ENCODE measurements around the gene CREM. TPM values are rescaled to one million over a fixed set of nuclear protein-coding genes. Genes with fewer than 3 reads are reported as not detected.

The CREM gene
- total RNA-seq, 1 experiment from 2014 or later = 38.8 TPM

DNA sequence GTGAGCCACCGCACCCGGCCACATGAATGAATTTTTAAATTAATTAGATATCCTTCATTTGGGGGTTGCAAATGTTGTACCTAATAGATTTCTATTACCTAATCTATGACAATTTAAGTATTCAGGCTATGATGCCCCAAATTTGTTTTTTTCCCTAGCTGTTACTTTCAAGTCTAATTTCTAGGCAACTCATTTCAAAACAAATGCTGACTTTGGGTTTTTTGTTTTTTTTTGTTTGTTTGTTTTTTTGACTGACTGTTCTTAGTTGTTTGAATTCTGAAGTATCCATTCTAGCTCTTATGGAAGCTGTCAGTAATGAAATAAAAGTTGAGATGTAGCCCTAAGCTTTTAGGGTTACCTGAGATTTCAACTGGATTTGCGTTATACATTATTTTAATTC lies 62.3 kb downstream of the CREM start:
- Histone ChIP-seq H3K4me3 (ENCODE audit: low read length) (no peak overlapping the region), H2AFZ (ENCODE audit: low read length) (no peak overlapping the region), H4K20me1 (ENCODE audit: insufficient read depth, low read depth, low read length) (no peaks in the 10 kb centered on the region), H3K27me3 (ENCODE audit: low read length) (no peaks in the 10 kb centered on the region), H3K79me2 (ENCODE audit: low read length) (no peaks in the 10 kb centered on the region), H3K36me3 (ENCODE audit: insufficient read depth, low read length) (no peaks in the 10 kb centered on the region), H3K9ac (ENCODE audit: low read length) (no peak overlapping the region), H3K4me2 (ENCODE audit: low read depth, low read length, poor library complexity, severe bottlenecking) (no peak overlapping the region), H3K9me3 (ENCODE audit: low read length) (no peaks in the 10 kb centered on the region), H3K9me2 (replicated peaks; ENCODE audit: insufficient read depth, low read length) (no peaks in the 10 kb centered on the region), H3K27ac (ENCODE audit: low read length) (no peak overlapping the region), H3K4me1 (ENCODE audit: low read length) (peaks cover 4% of the 10 kb centered on the region; the same call in 1 of the 2 replicates)
- DNase-seq = no peak

DNA sequence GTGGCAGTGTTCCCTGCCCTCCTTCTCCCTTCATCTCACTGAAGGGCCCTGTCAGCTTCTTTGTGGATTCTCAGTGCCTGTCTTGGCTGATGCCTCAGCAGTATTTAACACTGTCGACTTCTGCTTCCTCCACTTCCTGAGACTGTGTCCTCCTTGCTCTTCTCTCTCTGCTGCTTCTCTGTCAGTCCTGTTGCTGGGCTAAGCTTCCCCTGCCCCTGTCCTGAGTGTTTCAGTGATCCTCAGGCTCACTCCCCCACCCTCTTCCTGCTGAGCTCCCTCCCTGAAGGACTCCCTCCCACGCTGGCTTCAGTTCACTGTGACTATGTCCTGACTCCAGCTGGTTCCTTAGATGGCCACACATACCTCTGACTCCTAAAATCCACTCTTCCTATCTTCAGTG lies 64.9 kb downstream of the CREM start:
- no peak overlapping the region; the same call in 1 of the 2 replicates for H2AFZ ChIP-seq (ENCODE audit: low read length)
- H3K27me3 ChIP-seq (ENCODE audit: low read length) = no peaks in the 10 kb centered on the region

GRCh38 chr10:35192645-35193249 lies 66.1 kb downstream of the CREM start:
- Histone ChIP-seq H4K20me1 (ENCODE audit: insufficient read depth, low read depth, low read length) (no peaks in the 10 kb centered on the region), H3K27ac (ENCODE audit: low read length) (no peak overlapping the region), H3K36me3 (ENCODE audit: insufficient read depth, low read length) (no peaks in the 10 kb centered on the region), H3K4me3 (ENCODE audit: low read length) (no peak overlapping the region), H3K79me2 (ENCODE audit: low read length) (no peaks in the 10 kb centered on the region), H3K4me1 (ENCODE audit: low read length) (peaks cover 25% of the 10 kb centered on the region), H3K9ac (ENCODE audit: low read length) (no peak overlapping the region), H3K27me3 (ENCODE audit: low read length) (no peaks in the 10 kb centered on the region), H3K4me2 (ENCODE audit: low read depth, low read length, poor library complexity, severe bottlenecking) (no peak overlapping the region), H3K9me2 (replicated peaks; ENCODE audit: insufficient read depth, low read length) (no peaks in the 10 kb centered on the region), H3K9me3 (ENCODE audit: low read length) (no peaks in the 10 kb centered on the region), H2AFZ (ENCODE audit: low read length) (no peak overlapping the region)
- no peak for DNase-seq

More for the DNA sequence above, 64.9 kb downstream of the CREM start:
- peaks cover 21% of the 10 kb centered on the region for H3K4me1 ChIP-seq (ENCODE audit: low read length)
- no peak overlapping the region for H3K4me3 ChIP-seq (ENCODE audit: low read length)
- no peaks in the 10 kb centered on the region for H3K9me3 ChIP-seq (ENCODE audit: low read length)
- no peaks in the 10 kb centered on the region for H4K20me1 ChIP-seq (ENCODE audit: insufficient read depth, low read depth, low read length)
- no peaks in the 10 kb centered on the region for H3K9me2 ChIP-seq (replicated peaks; ENCODE audit: insufficient read depth, low read length)
- no peak overlapping the region for H3K27ac ChIP-seq (ENCODE audit: low read length)
- H3K79me2 ChIP-seq (ENCODE audit: low read length) = no peaks in the 10 kb centered on the region
- no peaks in the 10 kb centered on the region for H3K36me3 ChIP-seq (ENCODE audit: insufficient read depth, low read length)
- H3K4me2 ChIP-seq (ENCODE audit: low read depth, low read length, poor library complexity, severe bottlenecking) = no peak overlapping the region
- DNase-seq = no peak
- H3K9ac ChIP-seq (ENCODE audit: low read length) = no peak overlapping the region

DNA sequence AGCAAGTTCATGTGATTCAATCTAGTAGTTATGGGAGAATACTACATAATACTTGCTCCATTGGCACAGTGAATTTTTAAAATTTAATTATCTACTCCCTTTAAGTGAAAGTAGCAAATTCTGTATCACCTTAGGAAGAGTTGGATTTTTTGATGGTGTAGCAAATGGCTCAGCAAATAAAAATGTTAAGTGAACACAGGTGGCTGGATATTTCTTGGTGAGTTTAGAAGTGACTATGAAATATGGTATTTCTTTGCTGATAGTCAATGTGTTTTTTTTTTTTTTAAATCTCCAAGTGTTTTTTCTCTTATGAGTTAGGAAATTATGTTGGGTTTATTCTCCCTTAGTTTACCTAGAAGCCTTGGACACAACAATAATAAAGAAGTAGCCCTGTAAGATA lies 67.8 kb downstream of the CREM start:
- 0 out of 2 replicates have a peak overlapping the region, but pooled peaks have one; percentile 9 for H3K9ac ChIP-seq (ENCODE audit: low read length)
- no peaks in the 10 kb centered on the region for H3K27me3 ChIP-seq (ENCODE audit: low read length)
- no peaks in the 10 kb centered on the region for H3K36me3 ChIP-seq (ENCODE audit: insufficient read depth, low read length)
- 0 out of 2 replicates have a peak overlapping the region, but pooled peaks have one; percentile 59 for H2AFZ ChIP-seq (ENCODE audit: low read length)
- no peak overlapping the region for H3K4me3 ChIP-seq (ENCODE audit: low read length)
- H3K79me2 ChIP-seq (ENCODE audit: low read length) = no peaks in the 10 kb centered on the region
- H3K9me3 ChIP-seq (ENCODE audit: low read length) = no peaks in the 10 kb centered on the region
- H4K20me1 ChIP-seq (ENCODE audit: insufficient read depth, low read depth, low read length) = no peaks in the 10 kb centered on the region
- peak overlapping the region; percentile 88 for H3K4me2 ChIP-seq (ENCODE audit: low read depth, low read length, poor library complexity, severe bottlenecking)
- H3K4me1 ChIP-seq (ENCODE audit: low read length) = peaks cover 25% of the 10 kb centered on the region
- DNase-seq = no peak
- no peaks in the 10 kb centered on the region for H3K9me2 ChIP-seq (replicated peaks; ENCODE audit: insufficient read depth, low read length)
- H3K27ac ChIP-seq (ENCODE audit: low read length) = peak overlapping the region; percentile 91; the same call in 1 of the 2 replicates

DNA sequence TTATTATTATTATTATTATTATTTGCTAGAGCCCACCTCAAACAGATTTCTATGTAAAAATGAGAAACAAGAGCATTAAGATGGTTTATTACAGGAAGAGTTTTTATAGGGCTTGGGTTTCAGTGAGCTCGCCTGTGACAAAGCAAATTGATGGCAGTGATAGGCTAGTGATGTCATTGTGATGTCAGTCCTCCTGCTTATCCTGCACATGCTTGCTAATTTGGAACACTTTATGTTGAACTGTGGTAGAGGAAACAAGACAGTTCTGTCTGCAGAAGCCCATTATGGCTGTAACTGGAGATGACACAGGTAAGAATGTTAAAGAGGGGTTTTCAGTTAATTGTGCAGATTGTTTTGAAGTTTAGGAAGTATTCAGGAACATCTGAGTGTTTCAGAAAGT lies 68.3 kb downstream of the CREM start:
- H3K27me3 ChIP-seq (ENCODE audit: low read length) = no peaks in the 10 kb centered on the region
- DNase-seq = peak; percentile 68
- peak overlapping the region; percentile 71 for H3K9ac ChIP-seq (ENCODE audit: low read length)
- H3K36me3 ChIP-seq (ENCODE audit: insufficient read depth, low read length) = no peaks in the 10 kb centered on the region
- peak overlapping the region; percentile 91 for H2AFZ ChIP-seq (ENCODE audit: low read length)
- peak overlapping the region; percentile 91 for H3K27ac ChIP-seq (ENCODE audit: low read length)
- H4K20me1 ChIP-seq (ENCODE audit: insufficient read depth, low read depth, low read length) = no peaks in the 10 kb centered on the region
- H3K4me2 ChIP-seq (ENCODE audit: low read depth, low read length, poor library complexity, severe bottlenecking) = peak overlapping the region; percentile 88
- peaks cover 25% of the 10 kb centered on the region for H3K4me1 ChIP-seq (ENCODE audit: low read length)
- H3K79me2 ChIP-seq (ENCODE audit: low read length) = no peaks in the 10 kb centered on the region
- H3K9me3 ChIP-seq (ENCODE audit: low read length) = no peaks in the 10 kb centered on the region
- peak overlapping the region; percentile 68 for H3K4me3 ChIP-seq (ENCODE audit: low read length)
- H3K9me2 ChIP-seq (replicated peaks; ENCODE audit: insufficient read depth, low read length) = no peaks in the 10 kb centered on the region

GRCh38 chr10:35195361-35196306 lies 69.0 kb downstream of the CREM start:
- Histone ChIP-seq H3K27me3 (ENCODE audit: low read length) (no peaks in the 10 kb centered on the region), H3K9me2 (replicated peaks; ENCODE audit: insufficient read depth, low read length) (no peaks in the 10 kb centered on the region), H4K20me1 (ENCODE audit: insufficient read depth, low read depth, low read length) (no peaks in the 10 kb centered on the region)

GRCh38 chr10:35200487-35200886 lies 73.8 kb downstream of the CREM start:
- Histone ChIP-seq H3K9ac (ENCODE audit: low read length) (no peak overlapping the region), H3K79me2 (ENCODE audit: low read length) (peaks cover 18% of the 10 kb centered on the region), H3K4me3 (ENCODE audit: low read length) (no peak overlapping the region), H3K4me2 (ENCODE audit: low read depth, low read length, poor library complexity, severe bottlenecking) (no peak overlapping the region), H2AFZ (ENCODE audit: low read length) (no peak overlapping the region), H4K20me1 (ENCODE audit: insufficient read depth, low read depth, low read length) (no peaks in the 10 kb centered on the region), H3K27me3 (ENCODE audit: low read length) (no peaks in the 10 kb centered on the region), H3K36me3 (ENCODE audit: insufficient read depth, low read length) (no peaks in the 10 kb centered on the region), H3K27ac (ENCODE audit: low read length) (no peak overlapping the region), H3K4me1 (ENCODE audit: low read length) (peaks cover 16% of the 10 kb centered on the region), H3K9me3 (ENCODE audit: low read length) (no peaks in the 10 kb centered on the region), H3K9me2 (replicated peaks; ENCODE audit: insufficient read depth, low read length) (no peaks in the 10 kb centered on the region)
- DNase-seq = no peak

More at GRCh38 chr10:35195361-35196306, 69.0 kb downstream of the CREM start:
- peak; percentile 92 for DNase-seq
- Histone ChIP-seq H3K79me2 (ENCODE audit: low read length) (0 out of 2 replicates have a peak, but pooled peaks cover 3% of the 10 kb centered on the region), H3K27ac (ENCODE audit: low read length) (peak overlapping the region; percentile 91), H3K9ac (ENCODE audit: low read length) (peak overlapping the region; percentile 71), H2AFZ (ENCODE audit: low read length) (peak overlapping the region; percentile 91), H3K36me3 (ENCODE audit: insufficient read depth, low read length) (no peaks in the 10 kb centered on the region), H3K9me3 (ENCODE audit: low read length) (no peaks in the 10 kb centered on the region), H3K4me2 (ENCODE audit: low read depth, low read length, poor library complexity, severe bottlenecking) (peak overlapping the region; percentile 88), H3K4me1 (ENCODE audit: low read length) (peaks cover 25% of the 10 kb centered on the region), H3K4me3 (ENCODE audit: low read length) (peak overlapping the region; percentile 68)

- H3K79me2 ChIP-seq (ENCODE audit: low read length) = peaks cover 18% of the 10 kb centered on the region
- no peak for DNase-seq
- H3K9me2 ChIP-seq (replicated peaks; ENCODE audit: insufficient read depth, low read length) = no peaks in the 10 kb centered on the region
- no peak overlapping the region for H3K27ac ChIP-seq (ENCODE audit: low read length)
- no peaks in the 10 kb centered on the region for H3K36me3 ChIP-seq (ENCODE audit: insufficient read depth, low read length)
- peaks cover 11% of the 10 kb centered on the region for H3K4me1 ChIP-seq (ENCODE audit: low read length)
- H2AFZ ChIP-seq (ENCODE audit: low read length) = no peak overlapping the region
- H3K9me3 ChIP-seq (ENCODE audit: low read length) = no peaks in the 10 kb centered on the region
- no peak overlapping the region for H3K4me3 ChIP-seq (ENCODE audit: low read length)
- H3K4me2 ChIP-seq (ENCODE audit: low read depth, low read length, poor library complexity, severe bottlenecking) = no peak overlapping the region
- H4K20me1 ChIP-seq (ENCODE audit: insufficient read depth, low read depth, low read length) = no peaks in the 10 kb centered on the region
- no peak overlapping the region for H3K9ac ChIP-seq (ENCODE audit: low read length)
- H3K27me3 ChIP-seq (ENCODE audit: low read length) = no peaks in the 10 kb centered on the region
Measured at GRCh38 chr10:35201234-35201633, 74.6 kb downstream of the CREM start.

All from Karpas-422 (cell line).